Measurements from ENCODE around the gene NELL1.

NELL1 gene

GRCh38 chr11:21295508-21295907 is 626.1 kb downstream of the NELL1 start:
- no peak overlapping the region for H3K27ac ChIP-seq (replicated peaks)
- TF ChIP-seq REST (IDR thresholded peaks at IDR 0.05; ENCODE audit: insufficient replicate concordance, low read depth) (no peak), SPI1 (IDR thresholded peaks at IDR 0.05; ENCODE audit: borderline replicate concordance, low read depth) (no peak), GABPA (IDR thresholded peaks at IDR 0.05; ENCODE audit: low read depth) (no peak), CTCF (IDR thresholded peaks at IDR 0.05; ENCODE audit: insufficient read depth, low read length) (no peak), POLR2AphosphoS5 (IDR thresholded peaks at IDR 0.05; ENCODE audit: low read depth) (no peak)
- H3K27me3 ChIP-seq (ENCODE audit: insufficient read depth, poor library complexity, severe bottlenecking): no peaks in the 10 kb centered on the region
- DNase-seq (ENCODE audit: low read depth in 1 of 2, low spot score in 1 of 2): no peak
- no peak overlapping the region for H3K4me3 ChIP-seq (replicated peaks; ENCODE audit: insufficient read depth, low read length)

- H3K4me3 ChIP-seq (replicated peaks; ENCODE audit: insufficient read depth, low read length): no peak overlapping the region
- H3K27ac ChIP-seq (replicated peaks): no peak overlapping the region
- TF ChIP-seq SPI1 (IDR thresholded peaks at IDR 0.05; ENCODE audit: borderline replicate concordance, low read depth) (no peak), REST (IDR thresholded peaks at IDR 0.05; ENCODE audit: insufficient replicate concordance, low read depth) (no peak), POLR2AphosphoS5 (IDR thresholded peaks at IDR 0.05; ENCODE audit: low read depth) (no peak), CTCF (IDR thresholded peaks at IDR 0.05; ENCODE audit: insufficient read depth, low read length) (no peak), GABPA (IDR thresholded peaks at IDR 0.05; ENCODE audit: low read depth) (no peak)
- no peaks in the 10 kb centered on the region for H3K27me3 ChIP-seq (ENCODE audit: insufficient read depth, poor library complexity, severe bottlenecking)
- DNase-seq (ENCODE audit: low read depth in 1 of 2, low spot score in 1 of 2): no peak
Measured at GRCh38 chr11:21301981-21302380, 632.6 kb downstream of the NELL1 start.

- no peaks in the 10 kb centered on the region for H3K27me3 ChIP-seq (ENCODE audit: insufficient read depth, poor library complexity, severe bottlenecking)
- H3K4me3 ChIP-seq (replicated peaks; ENCODE audit: insufficient read depth, low read length): no peak overlapping the region
- no peak overlapping the region for H3K27ac ChIP-seq (replicated peaks)
- DNase-seq (ENCODE audit: low read depth in 1 of 2, low spot score in 1 of 2): no peak
- TF ChIP-seq CTCF (IDR thresholded peaks at IDR 0.05; ENCODE audit: insufficient read depth, low read length) (no peak), REST (IDR thresholded peaks at IDR 0.05; ENCODE audit: insufficient replicate concordance, low read depth) (no peak), GABPA (IDR thresholded peaks at IDR 0.05; ENCODE audit: low read depth) (no peak), POLR2AphosphoS5 (IDR thresholded peaks at IDR 0.05; ENCODE audit: low read depth) (no peak), SPI1 (IDR thresholded peaks at IDR 0.05; ENCODE audit: borderline replicate concordance, low read depth) (no peak)
Measured at GRCh38 chr11:21306739-21307358, 637.5 kb downstream of the NELL1 start.
